HG02884 (cell line): ENCODE measurements around the gene CCDC138.

ENCODE experiments used
- ATAC-seq: cut with Tn5 transposase; IDR thresholded peaks from one replicate; pipeline ENCODE4 v1.9.1; 2021; ENCODE audit warnings: mild to moderate bottlenecking, moderate library complexity; ENCODE audit not compliant: unreplicated experiment

CCDC138 gene

DNA sequence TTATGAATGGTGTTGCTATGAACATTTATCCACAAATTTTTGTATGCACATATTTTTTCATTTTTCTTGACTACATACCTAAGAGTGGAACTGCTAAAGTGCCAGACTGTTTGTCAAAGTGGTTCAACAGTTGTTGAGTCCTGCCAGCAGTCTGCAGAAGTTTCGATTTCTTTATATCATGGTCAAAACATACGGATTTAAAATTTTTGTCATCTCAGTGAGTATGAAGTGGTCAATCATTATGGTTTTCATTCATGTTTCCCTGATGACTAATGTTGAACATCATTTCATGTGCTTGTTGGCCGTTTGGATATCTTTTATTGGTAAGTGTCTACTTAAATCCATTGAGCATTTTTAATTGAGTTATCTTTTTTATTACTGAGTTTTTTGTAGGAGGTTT is 39.2 kb downstream of the CCDC138 start:
- ATAC-seq, result no peak

DNA sequence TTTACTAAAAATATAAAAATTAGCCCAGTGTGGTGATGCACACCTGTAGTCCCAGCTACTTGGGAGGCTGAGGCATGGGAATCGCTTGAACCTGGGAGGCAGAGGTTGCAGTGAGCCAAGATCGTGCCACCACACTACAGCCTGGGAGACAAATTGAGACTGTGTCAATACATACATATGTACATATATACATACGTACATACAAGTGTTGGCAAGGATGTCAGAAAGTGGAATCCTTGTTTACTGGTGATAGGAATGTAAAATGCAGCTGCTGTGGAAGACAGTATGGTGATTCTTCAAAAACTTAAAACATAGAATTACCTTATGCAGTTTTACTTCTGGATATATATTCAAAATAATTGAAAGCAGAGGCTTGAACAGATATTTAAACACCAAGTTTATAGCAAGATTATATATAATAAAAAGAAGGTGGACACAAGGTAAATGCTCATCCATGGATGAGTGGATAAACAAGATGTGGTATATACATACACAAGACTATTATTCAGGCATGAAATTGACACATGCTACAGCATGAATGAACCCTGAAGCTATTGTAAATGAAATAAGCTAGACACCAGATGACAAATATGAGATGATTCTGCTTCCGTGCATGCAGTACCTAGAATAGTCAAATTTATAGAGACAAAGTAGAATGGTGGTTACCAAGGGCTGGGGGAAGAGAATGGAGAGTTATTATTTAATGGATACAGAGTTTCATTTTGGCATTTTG is 43.2 kb downstream of the CCDC138 start:
- ATAC-seq, result no peak

DNA sequence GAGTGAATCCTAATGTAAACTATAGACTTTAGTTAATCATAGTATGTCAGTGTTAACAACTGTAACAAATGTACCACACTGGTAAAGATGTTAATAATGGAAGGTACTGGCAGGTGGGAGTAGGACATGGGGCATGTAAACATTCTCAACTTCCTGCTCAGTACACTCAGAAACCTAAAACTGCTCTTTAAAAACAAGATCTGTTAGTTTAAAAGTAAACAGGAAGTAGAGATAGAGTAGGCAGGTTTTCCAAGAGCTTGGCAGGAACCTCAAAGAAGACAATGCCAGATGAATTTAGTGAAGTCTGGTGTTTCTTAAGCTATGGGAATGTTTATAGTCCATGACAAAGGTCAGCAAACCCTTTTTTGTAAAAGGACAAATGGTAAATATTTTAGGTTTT is 46.6 kb downstream of the CCDC138 start:
- no peak for ATAC-seq

DNA sequence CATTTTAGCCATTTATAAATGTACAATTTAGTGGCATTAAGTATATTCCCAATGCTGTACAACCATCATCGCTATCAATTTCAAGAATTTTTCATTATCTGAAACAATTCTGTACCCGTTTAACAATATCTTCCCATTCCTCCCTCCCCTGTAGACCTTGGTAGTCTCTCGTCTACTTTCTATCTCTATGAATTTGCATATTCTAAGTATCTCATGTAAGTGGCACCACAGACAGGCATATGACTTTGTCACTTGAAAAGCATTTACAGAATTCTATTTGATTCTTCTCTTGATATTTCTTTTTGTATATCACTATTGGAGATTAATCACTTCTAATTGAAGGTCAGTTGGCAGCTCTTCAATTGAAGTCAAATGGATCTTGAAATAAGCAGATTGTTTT is 48.0 kb downstream of the CCDC138 start:
- no peak for ATAC-seq

DNA sequence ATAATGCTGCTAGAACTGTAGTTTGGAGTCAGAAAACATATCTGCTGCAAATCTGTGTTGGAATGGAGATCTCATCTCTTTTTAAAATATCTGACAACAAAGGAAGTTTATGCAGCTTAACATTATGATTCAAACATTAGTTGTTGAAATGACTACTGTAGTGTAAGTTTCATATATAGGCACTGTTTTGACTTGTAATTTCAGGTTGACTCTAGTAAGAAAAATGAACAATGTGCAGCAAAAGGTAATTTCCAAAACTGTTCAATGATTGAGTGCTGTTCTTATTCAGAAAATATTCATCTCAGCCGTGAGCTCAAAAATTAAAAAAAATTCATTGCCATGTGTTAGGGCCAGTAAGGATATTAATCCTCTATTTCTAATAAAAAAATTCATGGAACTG is 48.5 kb downstream of the CCDC138 start:
- ATAC-seq, result no peak

DNA sequence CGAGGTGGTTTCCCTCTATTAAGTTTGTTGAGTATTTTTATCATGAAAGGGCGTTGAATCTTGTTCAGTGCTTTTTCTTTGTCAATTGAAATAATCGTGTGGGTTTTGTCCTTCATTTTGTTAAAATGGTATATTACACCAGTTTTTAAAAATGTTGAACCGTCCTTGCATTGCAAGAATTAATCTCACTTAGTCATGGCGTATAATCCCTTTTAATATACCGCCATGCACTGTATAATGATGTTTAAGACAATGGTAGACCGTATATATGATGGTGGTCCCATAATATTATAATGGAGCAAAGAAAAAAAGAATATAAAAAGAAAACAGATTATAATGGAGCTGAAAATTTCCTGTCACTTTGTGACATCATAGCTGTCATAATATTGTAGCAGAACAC is 50.6 kb downstream of the CCDC138 start:
- no peak for ATAC-seq

DNA sequence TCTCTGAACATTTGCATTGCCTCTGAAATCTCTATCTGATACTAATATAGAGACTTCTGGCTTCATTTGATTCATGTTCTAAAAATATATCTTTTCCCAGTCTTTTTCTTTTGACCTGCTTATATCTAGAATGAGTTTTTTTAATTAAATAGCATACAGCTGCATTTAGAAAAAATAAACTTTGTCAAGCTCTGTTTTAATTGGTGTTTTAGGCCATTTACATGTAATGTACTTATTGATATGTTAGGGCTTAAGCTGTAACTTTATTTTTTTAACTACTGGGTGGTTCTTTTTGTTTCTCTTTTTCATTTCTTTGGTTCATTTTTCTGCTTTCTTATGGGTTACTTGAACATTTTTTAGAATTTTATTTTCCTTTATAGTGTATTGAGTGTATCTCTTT is 54.9 kb downstream of the CCDC138 start:
- no peak for ATAC-seq

DNA sequence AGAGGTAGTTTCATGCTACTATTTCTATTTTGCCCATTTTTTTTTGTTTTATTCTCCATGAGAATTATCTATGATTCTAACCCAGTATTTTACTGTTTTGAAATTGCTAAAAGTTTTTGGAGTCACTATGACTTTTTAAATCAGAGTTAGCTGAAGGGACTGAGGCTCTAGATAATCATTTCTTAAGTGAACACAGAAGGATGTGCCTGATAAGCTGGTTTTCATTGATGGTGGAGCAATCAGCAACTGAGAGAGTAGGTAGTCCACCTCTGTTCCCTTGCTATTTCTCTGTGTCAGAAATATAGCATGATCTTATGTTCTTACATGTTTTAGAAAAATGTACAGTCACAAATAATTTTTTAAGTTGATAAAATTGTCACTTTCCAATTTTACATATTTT is 59.4 kb downstream of the CCDC138 start:
- ATAC-seq, result no peak

DNA sequence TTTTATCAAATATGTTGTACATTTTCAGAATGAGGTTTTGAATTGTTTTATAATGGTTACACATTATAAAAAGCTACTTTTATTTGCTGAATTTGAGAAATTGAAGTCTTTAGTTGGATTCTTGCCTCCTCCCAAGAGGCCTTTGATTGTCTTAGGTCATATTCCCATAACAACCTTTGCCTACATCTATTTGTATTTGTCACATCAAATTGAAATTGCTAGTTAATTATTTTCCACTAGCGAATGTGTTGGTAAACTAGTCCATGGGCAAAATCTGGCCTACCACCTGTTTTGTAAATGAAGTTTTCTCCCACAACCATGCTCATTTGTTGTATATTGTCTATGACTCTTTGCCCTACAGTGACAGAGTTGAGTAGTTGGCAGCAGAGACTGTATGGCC is 60.4 kb downstream of the CCDC138 start:
- no peak for ATAC-seq

DNA sequence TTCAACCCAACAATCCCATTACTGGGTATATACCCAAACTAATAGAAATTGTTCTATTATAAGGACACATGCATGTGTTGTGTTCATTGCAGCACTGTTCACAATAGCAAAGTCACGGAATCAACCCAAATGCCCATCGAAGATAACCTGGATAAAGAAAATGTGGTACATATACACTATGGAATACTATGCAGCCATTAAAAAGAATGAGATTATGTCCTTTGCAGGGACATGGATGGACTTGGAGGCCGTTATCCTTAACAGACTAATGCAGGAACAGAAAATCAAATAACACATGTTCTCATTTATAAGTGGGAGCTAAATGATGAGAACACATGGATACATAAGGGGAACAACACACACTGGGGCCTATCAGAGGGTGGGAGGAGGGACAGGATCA is 65.8 kb downstream of the CCDC138 start:
- no peak for ATAC-seq

DNA sequence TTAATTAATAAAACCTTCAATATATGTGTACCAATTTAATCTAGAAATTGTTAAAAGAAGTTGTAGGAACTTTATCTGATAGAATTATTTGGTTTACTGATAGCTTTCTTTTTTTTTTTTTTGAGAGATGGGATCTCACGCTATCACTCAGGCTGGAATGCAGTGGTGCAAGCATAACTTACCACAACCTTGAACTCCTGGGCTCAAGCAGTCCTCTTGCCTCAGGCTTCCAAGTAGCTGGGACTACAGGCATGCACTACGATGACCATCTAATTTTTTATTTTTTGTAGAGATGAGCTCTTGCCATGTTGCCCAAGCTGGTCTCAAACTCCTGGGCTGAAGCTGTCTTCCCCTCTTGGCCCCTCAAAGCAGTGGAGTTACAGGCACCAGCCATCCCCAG is 66.8 kb downstream of the CCDC138 start:
- no peak for ATAC-seq

DNA sequence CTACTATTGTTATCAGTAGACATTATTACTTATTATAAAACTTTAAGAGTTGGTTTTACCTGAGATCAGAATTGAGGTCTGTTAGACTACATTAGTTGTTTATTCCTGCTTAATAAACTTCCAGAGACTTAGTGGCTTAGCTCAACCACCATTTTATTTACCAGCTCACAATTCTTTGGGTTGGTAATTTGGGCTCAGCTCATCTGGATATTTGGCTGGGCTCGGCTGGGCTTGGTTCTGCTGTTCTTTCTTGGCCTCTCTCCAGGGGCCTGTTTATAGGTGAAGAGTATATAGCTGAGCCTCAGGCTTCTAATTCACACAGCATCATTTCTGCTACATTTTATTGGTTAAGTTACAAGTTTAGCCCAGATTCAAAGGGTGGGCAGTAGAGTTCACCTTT is 67.9 kb downstream of the CCDC138 start:
- ATAC-seq, result no peak

DNA sequence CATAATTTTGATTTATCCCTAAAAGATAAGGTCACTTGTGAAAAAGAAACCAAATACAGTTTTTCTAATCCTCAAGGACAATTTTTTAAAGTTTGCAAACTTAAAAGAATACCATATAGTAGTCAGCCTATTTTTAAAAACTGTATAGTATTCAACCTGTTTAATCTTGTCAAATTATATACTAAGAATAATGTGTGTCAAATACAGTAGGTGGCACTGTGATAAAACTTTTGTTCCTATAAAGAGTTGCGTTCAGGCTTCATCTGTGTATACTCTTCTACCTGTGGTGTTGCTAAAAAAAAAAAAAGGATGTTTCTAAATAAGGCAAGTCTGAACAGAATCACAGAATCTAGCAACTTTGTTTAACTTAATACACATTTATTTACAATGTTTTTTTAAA is 68.6 kb downstream of the CCDC138 start:
- no peak for ATAC-seq

DNA sequence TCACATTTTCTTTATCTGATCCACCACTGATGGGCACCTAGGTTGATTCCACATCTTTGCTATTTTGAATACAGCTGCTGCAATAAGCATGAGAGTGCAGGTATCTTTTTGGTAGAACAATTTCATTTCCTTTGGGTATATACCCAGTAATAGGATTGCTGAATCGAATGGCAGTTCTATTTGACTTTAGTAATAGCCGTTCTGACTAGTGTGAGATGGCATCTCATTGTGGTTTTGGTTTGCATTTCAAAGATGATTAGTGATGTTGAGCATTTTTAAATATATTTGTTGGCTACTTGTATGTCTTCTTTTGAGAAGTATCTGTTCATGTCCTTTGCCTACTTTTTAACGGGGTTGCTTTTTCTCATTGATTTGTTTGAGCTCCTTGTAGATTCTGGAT is 72.3 kb downstream of the CCDC138 start:
- no peak for ATAC-seq

DNA sequence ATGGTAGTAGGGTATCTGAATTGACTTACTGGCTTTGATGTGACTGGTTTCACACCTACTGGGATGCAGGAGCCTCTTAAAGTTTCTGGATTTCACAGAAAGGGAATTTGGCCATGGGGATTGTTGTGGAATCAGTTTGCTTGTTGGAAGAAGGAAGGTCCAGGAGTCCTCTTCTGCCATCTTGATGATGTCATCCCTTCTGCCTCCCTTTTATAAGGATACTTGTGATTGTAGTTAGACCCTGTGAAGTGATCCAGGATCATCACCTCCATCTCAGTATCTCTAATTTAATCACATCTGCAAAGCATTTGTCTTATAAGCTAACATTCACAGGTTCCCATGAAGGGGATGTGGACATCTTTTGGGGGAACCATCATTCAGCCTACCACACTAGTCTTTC is 79.5 kb downstream of the CCDC138 start:
- ATAC-seq, result no peak

DNA sequence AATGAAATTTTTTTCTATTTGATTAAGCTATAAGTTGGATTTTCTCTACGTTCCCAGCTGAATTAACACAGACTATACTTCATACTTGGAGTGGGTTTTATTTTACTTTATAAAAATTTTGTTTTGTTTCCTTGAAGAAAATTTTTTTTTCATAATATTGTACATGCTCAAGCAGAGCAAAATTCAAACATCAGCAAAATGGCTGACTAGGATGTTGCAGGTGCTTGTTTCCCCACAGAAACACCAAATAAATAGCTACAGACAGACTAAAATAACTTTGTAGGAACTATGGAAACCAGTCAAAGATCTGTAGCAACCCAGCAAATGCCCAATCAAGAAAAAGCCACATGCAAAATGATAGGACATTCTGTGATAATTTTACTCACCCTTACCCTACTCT is 82.3 kb downstream of the CCDC138 start:
- ATAC-seq, result no peak

DNA sequence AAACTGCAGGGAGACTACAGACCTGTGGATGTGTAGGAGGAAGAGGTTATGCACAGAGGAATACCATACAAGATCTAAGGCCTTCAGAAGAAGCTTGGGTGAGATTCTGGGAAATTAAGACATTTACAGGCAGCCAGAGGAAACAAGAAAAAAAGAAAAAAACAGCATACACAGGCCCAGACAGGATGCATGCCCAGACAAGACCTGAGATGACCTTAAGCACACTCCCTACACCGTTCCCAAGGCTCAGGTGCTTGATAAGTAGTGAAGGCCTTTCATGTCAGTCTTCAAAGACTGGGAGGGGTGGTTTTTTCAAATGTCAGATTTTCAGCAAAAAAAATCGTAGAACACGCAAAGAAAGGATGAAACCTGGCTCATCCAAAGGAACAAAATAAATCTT is 83.0 kb downstream of the CCDC138 start:
- no peak for ATAC-seq

DNA sequence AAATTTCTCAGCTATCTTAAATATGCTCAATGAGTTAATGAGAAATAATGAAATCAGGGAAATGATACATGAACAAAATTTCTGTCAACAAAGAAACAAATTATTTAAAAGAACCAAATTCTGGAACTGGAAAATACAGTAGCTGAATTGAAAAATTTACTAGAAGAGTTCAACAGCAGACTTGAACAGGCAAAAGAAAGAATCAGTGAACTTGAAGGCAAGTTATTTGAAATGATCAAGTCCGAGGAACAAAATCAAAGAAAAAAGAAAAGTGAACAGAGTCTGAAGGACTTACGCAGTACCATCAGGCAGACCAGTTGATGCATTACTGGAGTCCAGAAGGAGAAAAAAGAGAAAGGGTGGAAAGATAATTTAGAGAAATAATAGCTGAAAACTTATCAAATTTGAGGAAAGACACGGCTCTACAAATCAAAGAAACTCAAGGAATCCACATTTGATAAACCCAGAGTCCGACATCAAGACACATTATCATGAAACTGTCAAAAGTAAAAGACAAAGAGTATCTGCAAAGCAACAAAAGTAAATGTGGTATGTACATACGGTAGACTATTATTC is 83.6 kb downstream of the CCDC138 start:
- ATAC-seq, result no peak

DNA sequence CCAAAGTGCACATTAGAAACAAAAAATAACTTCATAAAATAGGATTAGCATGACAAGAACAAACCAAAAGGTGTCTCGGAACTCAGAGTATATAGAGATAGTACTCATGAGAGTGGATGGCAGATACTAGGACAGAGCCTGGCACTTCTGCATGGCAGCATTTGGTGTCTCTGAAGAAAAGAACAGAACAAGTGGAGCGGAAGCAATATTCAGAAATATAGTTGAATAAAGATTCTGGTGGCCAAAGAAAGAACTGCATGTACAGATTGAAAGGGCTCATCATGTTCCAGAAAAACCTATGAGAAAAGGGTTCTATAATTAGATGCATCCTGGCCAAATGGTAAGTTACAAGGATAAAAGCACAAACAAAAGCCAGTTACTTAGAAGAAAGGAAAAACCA is 90.9 kb downstream of the CCDC138 start:
- ATAC-seq, result no peak

DNA sequence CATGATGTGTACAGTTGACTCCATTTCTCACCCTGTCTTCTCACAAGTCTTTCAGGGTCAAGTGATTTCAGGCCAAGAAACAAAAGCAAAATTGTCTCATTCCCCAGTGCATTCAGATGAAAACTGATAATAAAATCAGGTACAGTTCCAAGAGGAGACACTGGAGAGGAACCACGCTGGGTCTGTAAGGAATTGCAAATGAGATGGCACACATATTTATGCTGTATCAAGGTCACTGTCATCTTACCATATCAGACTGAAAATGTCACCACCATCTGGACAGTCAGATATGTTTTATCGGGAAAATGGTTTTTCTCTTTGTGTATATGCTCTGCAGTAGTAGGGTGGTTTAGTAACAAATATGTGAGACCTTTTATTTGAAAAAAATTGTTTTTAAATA is 91.7 kb downstream of the CCDC138 start:
- ATAC-seq, result no peak

DNA sequence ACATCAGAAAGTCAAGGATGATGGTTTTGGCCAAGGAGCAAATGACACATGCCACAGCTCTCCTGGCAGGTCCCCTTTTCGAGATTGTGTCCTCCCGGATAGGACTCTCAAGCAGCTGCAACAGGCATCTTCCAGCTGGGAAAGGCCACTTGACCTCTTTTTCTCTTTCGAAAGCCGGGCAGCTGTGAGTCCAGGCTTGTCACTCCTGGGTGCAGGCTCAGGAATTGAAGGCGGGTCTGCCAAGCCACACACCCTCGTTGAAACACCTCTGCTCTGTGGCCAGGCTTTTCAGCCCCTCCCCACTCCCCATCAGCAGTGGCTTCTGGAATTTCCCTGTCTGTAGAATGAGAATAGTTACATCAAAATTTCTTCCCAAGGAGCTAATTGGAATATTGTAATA is 98.0 kb downstream of the CCDC138 start:
- no peak for ATAC-seq

DNA sequence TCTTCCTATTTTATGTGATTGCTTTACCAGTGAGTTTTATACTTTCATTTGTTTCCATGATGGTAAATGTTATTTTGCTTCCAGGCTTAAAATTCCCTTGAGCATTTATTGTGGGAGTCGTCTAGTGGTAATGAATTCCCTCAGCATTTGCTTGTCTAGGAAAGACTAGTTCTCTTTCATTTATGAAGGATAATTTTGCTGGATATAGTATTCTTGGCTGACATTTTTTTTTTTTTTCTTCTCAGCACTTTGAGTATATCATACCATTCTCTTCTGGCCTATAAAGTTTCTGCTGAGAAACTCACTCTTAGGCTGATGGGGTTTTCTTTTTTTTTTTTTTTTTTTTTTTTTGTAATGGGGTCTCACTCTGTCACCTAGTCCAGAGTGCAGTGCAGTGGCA is 103.3 kb downstream of the CCDC138 start:
- ATAC-seq, result no peak

DNA sequence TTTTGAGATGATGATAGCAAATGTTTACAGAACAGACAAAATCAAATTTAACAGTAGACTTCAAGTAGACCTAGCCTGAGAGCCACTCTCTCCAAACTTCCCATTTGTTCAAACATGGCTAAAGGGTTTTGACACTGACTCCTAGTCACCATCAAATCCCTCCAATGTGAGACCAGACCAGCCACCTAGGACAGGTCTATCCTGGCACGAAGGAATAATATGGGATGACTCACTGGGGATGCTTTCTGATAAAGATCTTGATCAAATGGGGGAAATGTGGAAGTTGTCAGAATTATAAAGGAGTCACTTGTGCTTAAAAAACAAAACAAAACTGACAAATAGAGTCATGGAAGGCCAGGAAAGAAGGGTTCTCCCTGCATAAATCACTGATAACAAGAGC is 106.7 kb downstream of the CCDC138 start:
- ATAC-seq, result no peak
